ENCODE results near the gene ENTREP3.
"Not testable (repeated sequence)": the region's sequence is repeated elsewhere in the genome, so short reads cannot be mapped to it uniquely, and the experiment has no call there.

Gene ENTREP3

DNA sequence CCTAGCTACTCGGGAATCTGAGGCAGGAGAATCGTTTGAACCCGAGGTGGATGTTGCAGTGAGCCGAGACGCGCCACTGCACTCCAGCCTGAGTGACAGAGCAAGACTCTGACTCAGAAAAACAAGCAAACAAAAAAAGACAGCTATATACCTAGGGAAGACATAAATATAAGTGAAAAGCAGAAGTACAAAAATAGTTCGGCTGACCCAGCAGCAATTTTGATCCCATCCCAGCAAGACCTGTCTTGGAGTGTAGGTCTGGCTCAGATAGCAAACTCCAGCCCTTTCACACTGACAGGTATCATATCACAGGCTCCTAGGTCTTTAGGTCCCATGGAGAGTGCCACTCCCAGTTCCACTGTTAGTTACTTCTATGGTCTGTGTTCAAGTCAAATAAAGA, 32.2 kb downstream of the ENTREP3 start:
- DNase-seq: no peak

DNA sequence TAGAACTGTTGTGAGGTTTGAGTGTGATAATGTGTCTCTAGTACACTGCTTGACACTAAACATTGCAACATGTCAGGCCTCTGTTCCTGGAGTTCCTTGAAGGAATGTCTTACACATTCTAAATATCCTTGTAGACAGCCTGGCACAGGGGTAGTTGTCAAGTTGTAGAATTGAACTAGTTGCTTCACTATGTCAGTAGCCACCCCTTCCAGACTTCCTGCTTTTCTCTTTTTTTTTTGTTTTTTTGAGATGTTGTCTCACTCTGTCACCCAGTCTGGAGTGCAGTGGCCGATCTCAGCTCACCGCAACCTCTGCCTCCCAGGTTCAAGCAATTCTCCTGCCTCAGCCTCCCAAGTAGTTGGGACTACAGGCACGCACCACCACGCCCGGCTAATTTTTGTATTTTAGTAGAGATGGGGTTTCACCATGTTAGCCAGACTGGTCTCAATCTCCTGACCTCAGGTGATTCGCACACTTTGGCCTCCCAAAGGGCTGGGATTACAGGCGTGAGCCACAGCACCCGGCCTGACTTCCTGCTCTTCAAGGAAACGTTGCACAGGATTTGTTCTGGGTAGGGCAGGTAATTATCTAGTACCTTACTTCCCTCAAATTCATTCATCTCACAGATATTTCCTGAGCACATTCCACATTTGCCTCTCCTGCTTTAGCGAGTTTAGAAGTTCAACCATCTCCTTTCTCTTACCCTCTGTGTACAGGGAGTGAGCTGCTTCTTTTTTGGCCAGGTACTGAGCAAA, 34.9 kb downstream of the ENTREP3 start:
- not testable (repeated sequence) for DNase-seq

DNA sequence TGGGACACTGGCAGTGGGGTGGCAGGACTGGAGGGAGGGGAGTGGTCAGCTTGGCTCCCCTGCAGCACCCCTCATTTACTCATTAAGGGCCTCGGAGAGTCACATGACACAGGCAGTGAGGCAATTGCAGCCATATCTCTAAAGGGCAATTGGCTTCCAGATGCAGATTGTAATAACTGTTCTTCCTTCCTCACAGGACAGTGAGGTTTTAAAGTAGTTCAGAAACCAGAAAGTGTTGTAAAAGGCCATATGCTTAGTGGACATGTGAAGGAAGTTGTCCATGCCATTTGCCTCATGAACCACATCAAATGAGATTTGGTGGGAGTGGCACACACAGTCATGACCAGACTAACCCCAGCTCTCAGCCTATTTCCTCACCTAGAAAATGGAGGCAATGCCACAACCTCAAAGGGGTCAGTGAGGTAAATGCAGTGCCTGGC, 35.7 kb downstream of the ENTREP3 start:
- DNase-seq: peak in 1 of 2 experiments; percentile 6

DNA sequence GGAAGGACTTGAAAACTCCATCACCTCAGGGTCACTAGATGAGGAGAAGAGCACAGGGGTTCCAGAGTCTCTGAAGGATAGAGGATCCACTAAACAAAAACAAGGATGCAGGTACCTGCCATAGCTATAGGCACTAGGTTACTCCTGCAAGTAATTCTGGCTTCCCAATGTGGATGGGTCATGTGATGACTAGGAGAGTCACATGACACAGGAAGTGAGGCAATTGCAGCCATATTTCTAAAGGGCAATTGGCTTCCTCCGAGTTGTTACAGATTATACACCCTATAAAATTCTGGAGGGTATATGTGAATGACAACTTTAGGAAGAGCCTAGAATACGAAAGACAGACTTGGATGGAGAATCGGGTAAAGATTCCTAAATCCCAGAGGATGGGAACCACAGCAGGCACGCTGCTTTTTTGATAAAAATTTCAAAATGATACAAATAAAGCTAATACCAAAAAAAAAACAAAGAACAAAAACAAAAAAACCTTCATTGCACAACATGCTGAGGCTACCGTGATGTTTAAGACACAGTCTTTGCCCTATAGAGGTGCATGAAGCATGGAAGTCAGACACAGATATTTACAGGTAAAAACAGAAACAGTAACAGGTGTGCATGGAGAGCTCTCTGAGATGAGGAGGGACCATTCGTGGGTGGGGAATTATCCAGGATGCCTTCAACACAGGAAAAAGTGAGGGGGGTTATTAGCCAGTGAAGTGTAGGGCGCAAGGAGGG, 36.3 kb downstream of the ENTREP3 start:
- peak; percentile 12 to 88 for DNase-seq

DNA sequence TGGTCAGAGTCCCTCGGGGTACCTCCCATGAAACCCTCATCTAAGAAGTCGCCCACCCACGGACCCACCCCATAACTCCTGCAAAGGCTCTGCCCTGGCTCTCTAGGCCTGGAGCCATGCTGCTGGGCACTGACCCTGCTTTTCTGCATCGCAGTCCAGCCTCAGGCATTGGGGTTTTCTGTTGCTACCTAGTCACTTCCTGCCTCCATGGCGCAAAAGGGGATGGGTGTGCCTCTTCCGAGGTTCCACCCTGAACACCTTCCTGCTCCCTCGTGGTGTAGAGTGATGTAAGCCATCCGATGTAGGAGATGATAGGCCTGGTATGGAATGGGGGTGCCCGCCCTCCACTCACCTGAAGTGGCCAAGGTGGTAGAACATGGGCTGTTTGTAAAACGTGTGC, 40.6 kb downstream of the ENTREP3 start:
- DNase-seq: not testable (repeated sequence)

DNA sequence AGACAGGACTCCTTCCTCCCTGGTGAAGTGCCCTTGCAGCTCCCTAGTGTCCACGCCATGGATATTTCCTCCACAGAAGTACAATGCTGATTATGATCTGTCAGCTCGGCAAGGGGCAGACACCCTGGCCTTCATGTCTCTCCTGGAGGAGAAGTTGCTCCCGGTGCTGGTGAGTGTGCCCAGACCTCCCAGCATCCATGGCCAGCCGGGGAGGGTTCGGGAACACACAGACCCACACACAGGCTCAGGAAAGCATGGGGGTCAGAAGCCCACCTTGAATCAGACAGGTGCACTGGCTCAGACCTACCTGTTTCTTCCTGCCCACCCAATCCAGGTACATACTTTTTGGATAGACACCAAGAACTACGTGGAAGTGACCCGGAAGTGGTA, 43.2 kb downstream of the ENTREP3 start:
- DNase-seq: not testable (repeated sequence)

DNA sequence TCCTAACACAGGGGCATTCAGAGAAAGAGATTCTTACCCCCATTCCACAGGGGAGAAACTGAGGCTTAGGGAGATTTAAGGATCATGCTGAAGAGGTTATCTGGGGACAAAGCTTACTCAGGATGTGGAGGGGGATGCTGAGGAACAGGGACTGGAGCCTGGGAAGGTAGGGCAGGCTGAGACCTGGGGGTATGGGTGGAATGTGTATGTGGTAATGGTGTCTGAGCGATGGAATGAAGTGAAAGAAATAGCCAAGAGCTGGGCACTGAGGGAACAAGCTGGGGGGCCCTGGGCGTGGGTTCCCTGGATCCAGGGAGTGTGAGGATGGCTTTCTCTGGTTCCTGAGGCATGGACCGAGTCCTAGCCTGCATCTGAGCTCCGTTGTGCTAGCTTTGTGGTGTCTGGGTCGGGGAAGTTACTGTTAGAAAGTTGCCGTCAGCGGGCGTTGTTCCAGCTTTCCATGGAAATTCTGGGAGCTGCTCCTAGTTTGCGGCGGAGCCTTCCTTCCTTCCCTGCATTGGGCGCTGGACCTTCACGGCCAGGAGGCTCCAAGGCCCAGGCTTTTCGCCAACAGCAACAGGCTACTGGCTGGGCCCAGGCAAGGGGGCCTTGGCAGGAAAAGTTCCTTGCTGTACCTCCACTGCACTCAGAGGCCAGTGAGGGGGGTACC, 43.8 kb downstream of the ENTREP3 start:
- DNase-seq: not testable (repeated sequence)

DNA sequence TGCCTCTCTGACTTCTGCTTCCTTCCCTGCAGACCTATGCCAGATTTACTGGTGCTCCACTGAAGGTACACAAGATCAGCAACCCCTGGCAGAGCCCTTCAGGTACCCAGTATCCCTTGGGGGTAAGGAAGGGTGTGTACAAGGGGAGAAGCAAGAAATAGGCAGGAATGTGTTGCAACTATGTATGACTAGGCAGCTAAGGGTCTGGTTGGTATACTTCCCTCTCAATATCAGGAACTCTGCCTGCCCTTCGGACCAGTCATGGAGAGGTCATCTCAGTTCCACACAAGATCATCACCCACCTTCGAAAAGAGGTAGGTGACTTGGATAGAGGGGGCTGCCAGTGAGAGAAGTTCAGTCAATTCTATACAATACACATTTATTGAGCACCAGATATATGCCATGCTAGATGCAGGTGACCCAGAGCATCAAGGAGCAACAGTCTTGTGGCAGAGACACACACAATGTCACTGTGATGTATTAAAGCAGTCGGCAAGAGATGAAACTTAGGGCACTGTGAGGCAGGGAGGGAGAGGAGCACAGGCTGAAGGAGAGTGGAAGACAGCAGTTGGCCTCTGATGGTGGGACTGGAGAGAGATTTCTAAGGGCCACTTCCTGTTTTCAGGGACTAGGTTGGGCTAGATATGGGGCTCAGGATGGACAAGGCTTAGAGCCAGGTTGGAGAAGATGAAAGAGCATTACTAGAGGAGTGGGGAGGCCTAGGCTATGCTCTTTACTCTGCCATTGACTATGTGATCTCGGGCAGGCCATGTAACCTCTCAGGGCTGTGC, 44.8 kb downstream of the ENTREP3 start:
- DNase-seq: no peak

DNA sequence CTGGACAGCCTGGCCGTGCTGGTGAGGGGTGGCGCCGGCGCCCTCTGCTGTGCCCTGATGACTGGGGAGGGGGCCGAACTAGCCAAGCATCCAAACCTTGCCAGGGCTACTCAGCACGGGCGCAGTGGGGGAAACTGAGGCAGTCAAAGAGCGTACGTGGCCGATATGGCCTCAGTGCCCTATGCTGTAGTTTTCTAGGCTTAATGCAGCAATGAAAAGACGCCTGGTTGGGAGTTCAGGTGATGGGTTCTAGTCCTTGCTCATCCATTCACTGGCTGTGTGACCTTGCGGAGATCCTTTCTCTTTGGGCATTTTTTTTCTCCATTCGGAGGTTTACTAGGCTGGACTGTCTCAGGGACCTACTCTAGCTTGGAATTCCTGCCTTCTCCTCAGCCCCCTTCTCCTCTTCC, 46.0 kb downstream of the ENTREP3 start:
- DNase-seq: no peak

DNA sequence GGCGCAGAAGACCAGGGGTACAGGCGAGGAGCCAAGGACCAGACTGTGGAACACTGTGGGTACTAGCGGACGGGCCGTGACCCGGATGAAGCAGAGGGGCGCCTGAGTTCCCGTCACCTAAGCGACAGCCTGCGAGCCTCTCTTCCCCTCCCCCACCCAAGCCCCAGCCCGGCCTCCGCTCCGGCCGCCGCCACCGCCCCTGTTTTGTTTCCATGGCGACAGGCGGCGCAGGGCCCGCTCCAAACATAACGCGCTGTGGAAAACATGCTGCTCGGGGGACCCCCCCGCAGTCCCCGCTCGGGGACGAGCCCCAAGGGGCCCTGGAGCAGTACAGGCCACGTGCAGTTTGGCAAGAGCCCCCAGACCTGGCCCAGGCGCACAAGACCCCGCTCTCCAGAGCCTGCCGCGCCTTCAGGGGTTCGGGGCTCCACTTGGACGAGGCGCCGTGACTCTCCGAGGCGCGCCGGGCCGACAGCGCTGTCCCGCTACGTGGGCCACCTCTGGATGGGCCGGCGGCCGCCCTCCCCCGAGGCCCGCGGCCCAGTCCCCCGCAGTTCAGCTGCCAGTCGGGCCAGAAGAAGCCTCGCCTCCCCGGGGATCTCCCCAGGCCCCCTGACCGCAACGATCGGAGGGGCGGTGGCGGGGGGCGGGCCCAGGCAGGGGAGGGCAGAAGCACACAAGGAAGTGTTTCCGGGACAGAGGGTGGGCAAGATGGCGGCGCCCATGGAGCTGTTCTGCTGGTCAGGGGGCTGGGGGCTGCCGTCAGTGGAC, 46.6 kb downstream of the ENTREP3 start, which contains the start of gene MTX1:
TSS of gene MTX1 (plus strand) at position 155 of the 771 bp plus-strand sequence. CDS start at position 265, 110 bp downstream.
- peak in 1 of 2 experiments; percentile 30 for DNase-seq

DNA sequence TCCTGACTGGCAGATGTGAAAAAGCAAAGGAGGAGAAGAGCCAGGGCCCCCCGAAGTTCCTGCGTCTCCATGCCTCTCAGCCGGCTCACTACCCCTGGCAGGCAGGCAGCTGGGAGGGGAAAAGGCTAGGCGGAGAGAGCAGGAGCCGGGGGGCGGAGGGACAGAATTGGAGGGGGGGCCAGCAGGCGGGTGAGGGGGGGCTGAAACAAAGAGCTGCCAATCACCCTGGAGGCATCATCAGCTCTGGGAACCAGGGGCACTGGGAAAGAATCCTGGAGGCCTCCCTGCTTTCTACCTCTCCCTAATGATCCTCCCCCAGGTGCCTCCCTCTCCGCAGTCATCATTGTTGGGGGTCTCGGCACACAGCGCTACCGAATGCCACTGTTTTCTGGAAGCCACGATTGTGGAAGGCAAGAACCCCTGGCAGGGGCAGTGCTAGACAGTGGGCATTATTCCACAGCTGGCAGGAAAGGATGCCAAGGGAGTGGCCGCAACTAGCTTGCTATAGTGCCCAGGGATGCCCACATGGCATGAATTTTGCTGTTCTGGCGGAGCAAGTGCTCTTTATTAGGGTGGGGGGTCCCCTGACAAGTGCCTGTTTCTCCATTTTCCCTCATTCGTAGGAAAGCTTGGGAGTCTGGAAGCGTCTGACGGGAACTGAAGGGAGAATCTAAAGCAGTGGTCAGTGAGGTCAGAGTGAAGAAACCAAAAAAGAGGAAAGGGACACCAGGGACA, 47.3 kb downstream of the ENTREP3 start, which contains the start of gene THBS3:
TSS of gene THBS3 (minus strand) at position 92 of the 735 bp plus-strand sequence. CDS start at position 71, 21 bp downstream.
- DNase-seq: no peak

DNA sequence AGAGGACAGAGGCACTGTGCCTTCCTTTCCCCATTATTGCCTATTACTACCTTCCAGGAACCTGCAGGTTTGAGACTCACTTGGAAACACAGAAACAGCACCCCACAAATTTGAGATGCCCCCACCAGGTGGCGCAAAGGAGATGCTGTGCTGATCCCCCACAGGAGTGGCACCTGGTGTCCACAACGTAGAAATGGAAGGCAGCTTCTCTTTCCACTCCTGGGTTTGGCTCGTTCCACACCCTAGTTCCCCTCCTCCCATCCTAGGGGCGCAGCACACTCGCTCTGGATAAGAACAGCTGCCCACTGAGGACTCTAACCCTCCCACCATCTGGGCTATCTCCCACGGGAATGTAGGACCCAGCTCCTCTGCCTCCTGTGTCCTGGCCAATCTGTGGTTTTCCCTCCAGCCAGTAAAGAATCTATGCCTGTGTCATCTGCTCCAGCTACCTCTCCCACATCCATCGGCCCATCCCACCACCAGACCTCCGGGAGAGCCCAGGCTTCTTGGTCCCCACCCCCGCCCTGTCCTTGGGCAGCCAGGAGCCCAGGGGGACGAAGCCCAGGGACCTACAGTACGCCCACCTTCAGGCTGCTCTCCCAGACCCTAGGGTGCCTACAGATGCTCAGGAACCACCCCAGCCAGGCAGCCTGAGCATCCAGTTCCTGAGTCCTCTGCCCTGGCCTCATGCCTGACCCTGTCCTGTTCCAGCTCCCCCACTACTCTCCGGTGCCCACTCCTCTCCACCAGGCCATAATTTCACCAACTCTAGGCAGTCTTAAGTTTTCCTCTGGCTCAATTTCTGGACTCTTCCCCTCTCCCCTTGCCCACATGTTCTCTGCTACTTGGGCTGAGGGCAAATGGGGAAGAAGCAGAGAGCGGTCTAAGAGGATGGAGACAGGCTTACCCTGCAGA, 48.1 kb downstream of the ENTREP3 start:
- DNase-seq: peak in 1 of 2 experiments; percentile 25

DNA sequence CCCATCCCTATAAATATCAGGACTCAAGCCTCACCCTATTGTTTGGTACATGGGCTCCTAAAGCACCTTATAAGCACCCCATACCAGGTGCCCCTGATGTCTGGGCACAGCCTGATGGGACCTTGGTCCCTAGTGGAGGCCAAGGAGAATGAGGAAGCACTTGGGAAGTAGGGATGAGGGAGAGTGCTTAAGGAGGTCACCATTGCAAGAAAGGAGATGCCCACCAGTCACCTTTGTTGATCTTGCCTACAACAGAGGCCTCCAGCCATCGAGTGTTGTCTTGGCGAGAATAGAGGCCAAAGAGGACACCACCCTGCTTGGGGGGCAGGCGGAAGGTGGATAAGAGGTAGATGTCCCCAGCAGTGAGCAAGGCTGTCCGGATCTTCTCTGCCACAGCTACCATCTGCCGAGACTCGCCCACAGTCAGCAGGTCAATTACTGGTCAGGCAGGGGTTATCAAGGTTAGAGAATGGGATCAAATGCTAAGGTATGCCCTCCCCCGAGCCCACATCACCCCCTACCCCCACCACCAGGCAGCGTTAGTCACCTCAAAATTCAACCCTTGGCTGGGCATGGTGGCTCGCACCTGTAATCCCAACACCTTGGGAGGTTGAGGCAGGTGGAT, 49.2 kb downstream of the ENTREP3 start:
- no peak for DNase-seq

DNA sequence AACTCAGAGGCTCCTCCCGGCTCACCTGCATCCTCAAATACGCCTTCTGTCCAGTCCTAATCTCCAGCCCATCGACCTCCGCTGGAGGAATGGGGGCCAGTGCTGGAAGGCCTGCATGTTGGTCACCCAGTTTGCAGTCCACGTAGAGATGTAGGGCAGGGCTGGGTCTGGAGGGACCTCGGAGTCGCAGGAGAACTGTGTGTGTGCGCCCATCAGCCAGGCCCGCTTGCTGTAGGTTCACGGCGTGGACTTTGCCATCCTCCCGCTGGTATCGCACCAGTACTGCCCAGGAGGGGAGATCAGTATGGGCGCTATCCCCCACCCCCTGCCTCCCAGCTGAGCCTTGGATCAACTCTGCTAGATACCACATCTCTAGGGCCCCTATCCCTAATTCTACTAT, 50.2 kb downstream of the ENTREP3 start:
- DNase-seq: no peak

DNA sequence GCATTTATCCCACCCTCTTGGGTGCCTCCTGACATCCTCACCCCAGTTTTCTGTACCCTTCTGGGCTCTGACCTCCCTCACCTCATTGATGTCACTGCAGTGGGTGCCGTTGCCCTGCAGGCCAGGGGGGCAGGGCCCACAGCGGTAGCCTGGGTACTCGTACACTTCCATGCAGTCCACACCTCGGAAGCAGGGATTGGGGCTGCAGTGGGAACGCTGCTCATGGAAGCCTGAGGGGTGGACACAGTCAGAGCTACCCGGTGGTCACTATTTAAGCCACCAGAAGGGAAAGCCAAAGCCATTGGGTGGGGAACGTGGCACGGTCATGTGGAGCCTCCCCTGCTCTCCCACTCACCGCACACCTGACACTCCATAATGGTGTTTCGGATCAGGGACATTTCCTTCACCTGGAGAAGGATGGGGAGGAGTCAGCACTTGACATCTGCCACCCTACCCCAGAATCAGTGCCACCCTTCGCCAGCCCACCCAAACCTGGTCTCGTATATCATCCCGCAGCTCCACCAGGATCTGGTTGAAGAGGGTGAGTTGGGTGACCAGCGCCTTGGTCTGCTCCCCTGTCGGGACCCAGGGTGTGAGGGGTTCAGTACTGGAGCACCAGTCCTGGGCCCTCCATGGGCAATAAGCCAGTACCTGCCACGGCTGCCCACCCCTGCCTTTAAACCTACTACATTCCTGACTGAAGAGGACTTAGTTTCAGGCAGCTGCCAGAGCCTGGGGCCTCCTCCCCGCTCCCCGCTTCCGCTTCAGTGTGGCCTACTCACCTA, 52.4 kb downstream of the ENTREP3 start:
- DNase-seq: no peak

DNA sequence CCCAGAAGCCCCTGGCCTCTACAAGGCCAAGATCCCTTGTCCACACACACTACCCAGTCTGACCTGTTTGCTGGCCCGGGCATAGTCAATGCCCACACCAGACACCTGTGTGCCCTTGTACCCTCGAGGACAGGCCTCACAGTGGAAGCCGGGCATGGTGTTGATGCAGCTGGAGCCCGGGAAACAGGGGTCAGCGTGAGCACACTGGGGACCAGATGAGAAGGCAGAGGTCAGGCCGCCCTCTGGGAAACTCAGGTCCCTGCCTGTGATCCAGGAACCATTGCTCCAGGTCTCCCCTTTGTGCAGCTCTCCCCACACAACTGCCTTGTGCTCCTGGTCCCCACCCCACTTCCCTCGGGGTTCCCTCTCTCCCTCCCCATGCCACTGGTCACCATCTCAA, 53.1 kb downstream of the ENTREP3 start:
- DNase-seq: no peak

DNA sequence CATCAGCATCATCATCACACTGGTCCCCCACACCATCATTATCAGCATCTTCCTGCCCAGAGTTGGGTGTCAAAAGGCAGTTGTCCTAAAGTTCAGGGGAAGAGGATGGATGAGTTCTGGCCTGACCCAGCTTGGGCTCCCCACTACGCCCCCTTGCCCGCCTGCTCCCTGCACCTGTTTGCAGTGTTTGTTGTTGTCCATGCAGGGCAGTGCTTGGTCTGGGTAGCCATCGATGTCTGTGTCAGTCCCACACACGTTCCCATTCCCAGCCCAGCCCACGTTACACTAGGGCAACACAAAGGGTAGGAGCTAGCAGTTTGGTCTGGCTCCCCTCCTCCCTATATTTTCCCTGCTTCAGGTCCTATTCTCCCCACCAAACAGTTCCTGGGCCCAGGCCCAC, 54.4 kb downstream of the ENTREP3 start:
- no peak for DNase-seq

DNA sequence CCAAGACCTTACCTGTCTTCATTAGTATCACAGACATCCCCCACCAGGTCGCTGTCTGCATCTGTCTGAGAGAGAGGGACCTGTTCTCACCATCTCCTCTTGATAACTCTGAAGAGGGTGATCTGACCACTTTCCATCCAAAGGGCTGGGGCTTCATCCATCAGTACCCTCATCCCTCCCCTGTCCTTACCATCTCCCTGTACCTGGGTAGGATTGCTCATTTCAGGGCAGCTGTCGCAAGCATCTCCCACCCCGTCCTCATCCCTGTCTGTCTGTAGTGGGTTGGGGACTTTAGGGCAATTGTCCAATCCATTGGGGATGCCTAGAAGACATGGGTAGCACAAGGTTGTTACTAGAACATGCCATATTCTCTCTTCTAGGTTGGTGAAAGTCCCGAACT, 55.5 kb downstream of the ENTREP3 start:
- DNase-seq: no peak

DNA sequence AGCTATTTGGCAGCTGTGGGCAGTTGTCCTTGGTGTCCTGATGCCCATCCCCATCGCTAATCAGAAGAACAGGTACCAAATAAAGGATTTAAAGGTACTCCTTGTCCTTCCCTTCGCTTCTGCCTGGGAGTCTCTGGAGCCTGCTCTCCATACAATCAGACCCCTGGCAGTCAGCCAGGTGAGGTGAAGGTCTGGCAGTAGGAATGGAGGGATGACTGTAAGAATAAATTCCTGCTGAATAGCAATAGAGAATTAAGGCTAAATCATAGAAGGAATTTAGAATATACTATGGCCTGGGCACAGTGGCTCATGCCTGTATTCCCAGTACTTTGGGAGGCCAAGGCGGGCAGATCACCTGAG, 56.8 kb downstream of the ENTREP3 start:
- DNase-seq: no peak
